ENCODE measurements around the gene CLPSL1.

CLPSL1 gene

GRCh38 chr6:35829306-35829705 lies 48.5 kb downstream of the CLPSL1 start:
- H3K9me2 ChIP-seq (replicated peaks; ENCODE audit: insufficient read depth, low read length), result no peaks in the 10 kb centered on the region
- peaks cover 6% of the 10 kb centered on the region; the same call in 1 of the 2 replicates for H3F3A ChIP-seq (ENCODE audit: insufficient read depth)
- H3K9me3 ChIP-seq (ENCODE audit: insufficient read depth, low read length), result no peaks in the 10 kb centered on the region
- no peak overlapping the region for H2AFZ ChIP-seq (ENCODE audit: low read depth, low read length, severe bottlenecking)
- H3K27ac ChIP-seq (ENCODE audit: low read depth, low read length), result no peak overlapping the region
- no peak for TF ChIP-seq CTCF (IDR thresholded peaks at IDR 0.05; ENCODE audit: insufficient read depth, low read length, poor library complexity, severe bottlenecking)
- no peak for TF ChIP-seq EZH2phosphoT487 (conservative IDR thresholded peaks at IDR 0.05; ENCODE audit: low read length)
- H4K20me1 ChIP-seq (ENCODE audit: low read depth, low read length), result no peaks in the 10 kb centered on the region
- no peak overlapping the region for H3K4me3 ChIP-seq (ENCODE audit: insufficient read depth, low read length, poor library complexity, severe bottlenecking)
- peaks cover 15% of the 10 kb centered on the region for H3K36me3 ChIP-seq (ENCODE audit: low read length)
- H3K27me3 ChIP-seq (ENCODE audit: low read length), result no peaks in the 10 kb centered on the region
- H3K4me2 ChIP-seq (ENCODE audit: low read depth, low read length, poor library complexity, severe bottlenecking), result no peak overlapping the region
- H3K79me2 ChIP-seq (ENCODE audit: insufficient read depth, low read length), result no peaks in the 10 kb centered on the region
- no peak overlapping the region for H3K9ac ChIP-seq (ENCODE audit: low read length)

GRCh38 chr6:35831257-35832007 lies 50.6 kb downstream of the CLPSL1 start:
- no peak for TF ChIP-seq EZH2phosphoT487 (conservative IDR thresholded peaks at IDR 0.05; ENCODE audit: low read length)
- Histone ChIP-seq H3K27ac (ENCODE audit: low read depth, low read length) (no peak overlapping the region), H3K9ac (ENCODE audit: low read length) (no peak overlapping the region)

GRCh38 chr6:35833536-35833935 lies 52.7 kb downstream of the CLPSL1 start:
- Histone ChIP-seq H3K9ac (ENCODE audit: low read length) (no peak overlapping the region), H3K27ac (ENCODE audit: low read depth, low read length) (no peak overlapping the region), H3K27me3 (ENCODE audit: low read length) (no peaks in the 10 kb centered on the region), H2AFZ (ENCODE audit: low read depth, low read length, severe bottlenecking) (no peak overlapping the region), H3F3A (ENCODE audit: insufficient read depth) (peaks cover 9% of the 10 kb centered on the region; the same call in 1 of the 2 replicates), H3K9me3 (ENCODE audit: insufficient read depth, low read length) (no peaks in the 10 kb centered on the region), H3K4me3 (ENCODE audit: insufficient read depth, low read length, poor library complexity, severe bottlenecking) (no peak overlapping the region), H3K4me2 (ENCODE audit: low read depth, low read length, poor library complexity, severe bottlenecking) (no peak overlapping the region), H3K36me3 (ENCODE audit: low read length) (peaks cover 41% of the 10 kb centered on the region), H3K9me2 (replicated peaks; ENCODE audit: insufficient read depth, low read length) (no peaks in the 10 kb centered on the region), H3K79me2 (ENCODE audit: insufficient read depth, low read length) (no peaks in the 10 kb centered on the region), H4K20me1 (ENCODE audit: low read depth, low read length) (no peaks in the 10 kb centered on the region)
- TF ChIP-seq CTCF (IDR thresholded peaks at IDR 0.05; ENCODE audit: insufficient read depth, low read length, poor library complexity, severe bottlenecking) (no peak), EZH2phosphoT487 (conservative IDR thresholded peaks at IDR 0.05; ENCODE audit: low read length) (no peak)

More at GRCh38 chr6:35831257-35832007, 50.6 kb downstream of the CLPSL1 start:
- Histone ChIP-seq H3K9me3 (ENCODE audit: insufficient read depth, low read length) (no peaks in the 10 kb centered on the region), H3K36me3 (ENCODE audit: low read length) (peaks cover 28% of the 10 kb centered on the region), H3K4me3 (ENCODE audit: insufficient read depth, low read length, poor library complexity, severe bottlenecking) (no peak overlapping the region), H3K9me2 (replicated peaks; ENCODE audit: insufficient read depth, low read length) (no peaks in the 10 kb centered on the region), H3K79me2 (ENCODE audit: insufficient read depth, low read length) (no peaks in the 10 kb centered on the region), H4K20me1 (ENCODE audit: low read depth, low read length) (no peaks in the 10 kb centered on the region), H3F3A (ENCODE audit: insufficient read depth) (peaks cover 9% of the 10 kb centered on the region; the same call in 1 of the 2 replicates), H3K4me2 (ENCODE audit: low read depth, low read length, poor library complexity, severe bottlenecking) (no peak overlapping the region), H3K27me3 (ENCODE audit: low read length) (no peaks in the 10 kb centered on the region), H2AFZ (ENCODE audit: low read depth, low read length, severe bottlenecking) (no peak overlapping the region)
